CD4-positive, alpha-beta T cell treated with Interleukin-4 for 4 hours (primary cell): ENCODE measurements around the gene SLIT1.
A peak's percentile ranks its signal among the peaks of the same experiment; 100 is the strongest.
"Not testable (repeated sequence)": the region's sequence is repeated elsewhere in the genome, so short reads cannot be mapped to it uniquely, and the experiment has no call there.

ENCODE experiments used
- DNase-seq: peaks from one replicate; pipeline ENCODE4 v3.0.0-alpha.2; 2020

SLIT1 gene

DNA sequence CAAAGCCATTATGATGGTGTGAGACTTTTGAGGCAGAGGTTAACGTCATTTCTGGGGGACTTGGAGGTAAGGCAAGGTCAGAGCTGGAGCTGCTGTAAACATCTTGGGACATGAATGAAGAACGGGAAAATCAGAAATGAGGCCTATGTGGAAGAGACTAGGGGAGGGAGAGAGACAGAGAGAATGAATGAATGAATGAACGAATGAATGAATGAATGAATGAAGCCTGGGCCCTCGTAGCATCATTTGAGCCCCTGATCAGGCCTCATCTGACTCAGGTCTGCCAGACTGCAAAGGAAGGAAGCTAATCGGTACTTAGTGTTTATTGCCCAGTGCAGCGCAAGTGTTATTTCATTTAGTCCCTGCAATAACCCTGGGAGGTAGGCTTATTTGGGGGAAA lies 79.6 kb downstream of the SLIT1 start:
- no peak for DNase-seq

DNA sequence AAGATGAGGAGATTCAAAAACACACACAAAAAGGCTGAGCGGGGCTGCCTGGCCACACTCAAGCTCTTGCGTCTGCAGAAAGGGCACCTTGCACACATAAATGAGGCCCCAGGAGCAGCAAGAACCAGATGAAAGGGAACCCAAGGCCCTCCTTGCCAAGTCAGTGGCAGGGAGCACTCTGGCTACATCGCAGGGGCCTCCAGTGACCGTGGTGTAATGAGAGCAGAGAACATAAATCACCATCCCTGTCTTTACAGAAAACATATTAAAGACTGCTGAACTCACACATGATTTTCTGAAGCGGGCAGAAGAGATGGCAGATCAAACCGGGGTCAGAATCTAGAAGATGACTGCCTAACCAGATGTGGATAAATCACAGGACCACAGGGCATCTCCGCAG lies 80.5 kb downstream of the SLIT1 start:
- no peak for DNase-seq

DNA sequence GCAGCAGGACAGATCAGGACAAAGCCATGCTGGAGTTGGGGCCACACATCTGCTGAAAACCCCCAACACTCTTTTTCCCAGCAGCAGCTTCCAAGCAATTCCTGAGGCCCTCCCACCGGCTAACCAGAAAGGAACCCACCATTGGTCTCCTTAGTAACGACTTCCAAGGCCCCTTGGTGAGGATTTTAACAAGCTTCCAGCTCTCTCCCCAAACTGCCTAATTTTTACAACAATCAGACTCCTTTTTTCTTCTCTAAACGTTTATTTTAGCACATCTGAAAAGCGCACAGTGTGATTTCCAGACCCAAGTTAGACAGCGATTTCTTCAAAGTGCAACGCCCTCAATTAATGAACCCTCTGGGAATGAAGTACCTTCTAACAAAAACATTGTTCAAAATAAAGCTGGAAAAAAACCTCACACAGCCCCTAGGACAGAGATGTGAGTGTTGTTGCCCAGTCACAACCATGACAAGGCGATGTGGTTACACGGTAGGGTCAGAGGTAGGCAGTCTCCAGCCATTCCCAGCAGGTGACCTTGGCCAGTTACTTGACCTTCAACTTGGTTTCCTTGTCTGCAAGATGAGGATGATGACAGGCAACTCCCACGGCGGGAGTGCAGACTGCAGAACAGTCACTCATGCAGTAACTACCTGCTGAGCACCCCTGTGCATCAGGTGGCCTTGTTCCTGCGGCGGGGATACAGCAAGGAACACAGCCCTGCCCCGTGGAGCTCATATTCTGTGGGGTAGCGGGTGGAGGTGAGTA lies 82.3 kb downstream of the SLIT1 start:
- DNase-seq = no peak

DNA sequence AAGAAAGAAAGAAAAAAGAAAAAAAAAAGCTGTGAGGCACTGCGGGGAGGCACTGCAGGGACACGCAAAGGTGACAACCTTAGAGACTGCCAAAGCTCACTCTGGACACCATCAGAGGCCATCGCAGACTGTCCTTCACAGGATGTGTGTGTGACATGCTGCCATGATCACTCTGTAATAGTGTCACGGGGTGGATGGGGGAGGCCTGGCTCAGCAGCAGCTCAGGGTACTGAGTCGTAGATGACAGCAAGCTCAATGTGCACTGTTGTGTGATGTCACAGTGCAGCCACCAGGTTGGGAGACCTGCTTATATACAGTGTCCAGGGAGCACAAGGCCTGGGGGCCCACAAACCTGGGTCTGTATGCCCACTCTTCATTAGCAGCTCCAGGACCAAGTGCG lies 83.3 kb downstream of the SLIT1 start:
- DNase-seq = no peak

DNA sequence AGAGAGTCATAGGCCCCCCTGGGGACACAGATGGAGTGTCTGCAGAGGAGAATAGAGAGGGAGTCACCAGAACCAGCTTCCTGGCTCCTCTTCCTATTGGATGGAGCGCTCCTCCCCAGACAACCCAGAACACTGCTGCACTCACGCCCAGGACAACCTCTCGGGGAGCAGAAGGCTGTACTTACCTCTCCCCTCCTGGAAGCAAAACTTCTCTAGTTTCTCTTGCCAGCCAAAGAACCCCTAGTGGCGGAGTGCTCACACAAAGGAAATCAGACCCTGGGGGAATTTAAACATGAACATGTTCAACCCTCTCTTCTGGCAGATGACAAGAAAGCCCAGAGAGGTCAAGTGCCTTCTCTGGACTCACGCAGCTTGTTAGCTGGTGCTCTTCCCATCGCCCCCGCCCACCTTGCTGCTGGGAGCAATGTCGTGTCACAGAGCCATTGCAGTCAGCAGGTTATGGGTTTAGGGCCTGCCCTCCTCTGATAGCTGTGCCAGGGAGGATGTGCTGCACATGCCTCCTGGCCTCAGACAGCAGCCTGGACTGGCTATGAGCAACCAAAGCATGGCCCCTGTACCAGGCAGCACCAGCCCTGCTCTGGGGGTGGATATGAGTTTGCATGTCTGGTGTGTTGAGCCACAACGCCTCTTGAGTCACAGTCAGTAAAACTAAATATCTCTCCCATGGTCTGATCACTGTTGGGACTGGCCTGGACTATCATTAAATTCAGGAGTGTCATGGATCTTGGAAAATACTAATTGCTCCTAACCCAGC lies 84.4 kb downstream of the SLIT1 start:
- DNase-seq = no peak

DNA sequence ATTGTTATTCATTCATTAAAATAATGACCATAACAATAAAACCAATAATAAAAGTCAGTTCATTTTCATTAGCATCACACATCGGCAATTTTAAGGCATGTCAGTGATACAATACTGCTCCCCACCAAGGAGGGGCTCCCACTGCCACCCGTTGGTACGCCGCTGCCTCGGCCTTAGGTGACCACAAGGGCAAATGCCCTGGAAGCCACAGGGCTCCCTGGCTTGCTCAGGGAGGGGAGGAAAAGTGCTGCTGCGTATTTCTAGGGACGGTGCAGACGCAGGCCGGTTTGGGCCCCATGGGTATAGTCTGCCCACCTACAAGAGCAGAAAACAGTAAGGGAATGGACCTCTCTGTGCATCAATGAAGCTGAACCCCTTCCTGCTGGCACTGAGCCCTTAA lies 85.1 kb downstream of the SLIT1 start:
- no peak for DNase-seq

DNA sequence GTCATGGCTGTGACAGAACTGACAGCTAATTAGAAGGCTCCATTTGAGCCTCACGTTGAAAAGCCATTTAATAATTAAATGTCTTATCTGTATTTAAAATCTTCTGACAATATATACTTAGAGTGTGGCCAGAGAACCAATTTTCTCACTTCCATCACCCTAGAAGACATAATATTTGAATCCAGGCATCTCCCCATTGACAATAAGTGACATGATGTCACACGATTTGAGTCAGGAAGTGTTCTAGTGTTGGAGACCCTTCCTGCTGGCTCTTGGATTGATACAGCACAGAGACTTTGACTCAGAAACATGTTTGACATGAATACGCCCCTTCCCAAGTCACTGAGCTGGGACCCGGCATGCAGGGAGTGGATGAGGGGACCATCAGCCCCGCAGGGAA lies 85.9 kb downstream of the SLIT1 start:
- no peak for DNase-seq

DNA sequence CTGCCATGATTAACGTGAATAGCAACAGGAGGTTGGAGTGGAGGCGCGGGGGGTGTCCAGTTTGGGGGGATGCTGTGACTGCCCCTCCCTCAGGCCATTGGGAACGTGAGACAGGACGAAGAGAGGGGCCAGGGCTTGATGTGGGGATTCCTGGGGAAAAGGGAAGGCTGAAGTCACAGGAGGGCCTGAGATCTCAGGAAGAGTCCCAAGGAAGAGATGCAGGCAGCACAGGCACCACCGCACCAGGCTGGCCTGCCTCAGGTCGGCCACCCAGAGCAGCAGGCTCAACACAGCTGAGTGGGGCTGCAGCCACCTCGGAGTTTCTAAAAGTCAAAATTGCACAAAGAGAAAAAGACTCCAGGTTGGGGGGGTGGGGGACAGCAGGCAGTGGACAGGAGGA lies 86.7 kb downstream of the SLIT1 start:
- no peak for DNase-seq

DNA sequence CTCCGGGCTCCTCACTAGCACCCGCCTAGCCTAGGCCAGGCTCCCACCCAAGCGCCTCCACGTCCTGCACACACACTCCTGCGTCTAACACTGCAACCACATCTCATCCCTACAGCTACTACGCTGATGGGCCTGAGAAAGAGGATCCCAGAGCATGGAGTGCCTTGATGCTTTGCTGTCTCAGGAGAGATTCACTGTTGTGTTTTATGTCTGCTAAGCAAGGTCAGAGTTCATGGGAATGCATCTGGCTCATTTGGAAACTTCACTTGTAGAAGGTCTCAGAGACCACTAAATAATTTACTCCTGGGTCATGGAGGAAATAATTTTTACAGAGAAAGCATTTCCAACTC lies 88.7 kb downstream of the SLIT1 start:
- DNase-seq = no peak

DNA sequence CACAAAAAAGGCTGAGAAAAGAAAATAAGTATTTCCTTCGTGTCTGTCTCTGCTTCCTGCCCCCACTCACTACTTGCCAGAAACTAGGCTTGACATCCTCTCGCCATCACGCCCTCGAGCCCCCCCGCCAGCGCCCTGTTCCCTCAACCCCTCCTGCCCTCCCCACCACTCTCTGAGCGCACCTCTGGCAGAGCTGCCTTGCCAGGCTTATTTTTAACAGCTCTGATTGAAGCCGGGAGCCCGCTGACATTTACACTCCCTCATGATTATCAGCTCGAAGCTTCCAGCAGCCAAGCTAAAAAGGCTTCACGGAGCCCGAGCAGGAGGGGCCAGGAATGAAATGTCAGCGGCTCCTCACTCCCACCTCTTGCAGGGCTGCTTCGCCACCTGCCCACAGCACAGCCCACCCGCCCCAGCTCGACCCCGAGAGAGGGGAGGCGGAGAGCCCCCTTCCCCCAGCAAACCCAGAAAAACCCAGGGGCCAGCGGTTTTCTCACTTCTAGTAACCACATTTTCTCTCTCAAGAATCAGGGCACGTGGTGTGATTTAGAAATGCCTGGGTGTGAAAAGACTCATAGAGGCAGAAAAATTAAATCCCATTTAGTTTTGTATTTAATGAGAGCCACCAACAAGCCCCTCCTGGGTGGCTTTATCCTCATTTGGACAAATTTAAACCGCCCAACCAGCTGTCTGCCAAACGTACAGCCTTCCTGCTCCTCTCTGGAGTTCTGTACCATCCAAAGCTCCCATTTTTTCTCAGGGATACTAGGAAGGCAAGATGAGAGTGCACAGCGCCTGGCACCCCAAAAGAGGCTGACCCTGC lies 89.3 kb downstream of the SLIT1 start:
- peak; percentile 25 for DNase-seq

DNA sequence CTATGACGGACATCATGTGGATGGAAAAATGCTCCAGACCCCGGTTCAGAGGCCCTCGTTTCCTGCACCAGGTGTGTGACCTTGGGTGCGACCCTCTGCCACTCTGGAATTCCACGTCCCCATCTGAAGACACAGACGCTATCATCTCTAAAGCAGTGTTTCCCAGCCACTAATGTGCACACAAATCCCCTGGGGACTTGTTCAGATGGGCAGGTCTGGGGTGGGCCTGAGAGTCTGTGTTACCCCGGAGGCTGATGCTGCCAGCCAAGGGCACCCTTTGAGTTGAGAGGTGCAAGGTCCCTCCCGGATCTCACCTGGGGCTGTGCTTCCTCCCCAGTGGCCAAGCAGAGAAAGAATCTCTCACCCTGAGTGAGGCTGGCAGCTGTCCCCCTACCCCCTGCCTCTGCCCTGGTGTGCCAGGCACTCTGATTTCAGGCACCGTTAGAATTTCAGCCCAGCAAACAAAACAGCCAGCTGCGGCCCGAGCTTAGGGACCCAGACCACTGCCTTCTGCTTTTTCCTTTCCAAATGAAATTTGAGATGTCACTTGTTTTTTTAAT lies 90.0 kb downstream of the SLIT1 start:
- no peak for DNase-seq

DNA sequence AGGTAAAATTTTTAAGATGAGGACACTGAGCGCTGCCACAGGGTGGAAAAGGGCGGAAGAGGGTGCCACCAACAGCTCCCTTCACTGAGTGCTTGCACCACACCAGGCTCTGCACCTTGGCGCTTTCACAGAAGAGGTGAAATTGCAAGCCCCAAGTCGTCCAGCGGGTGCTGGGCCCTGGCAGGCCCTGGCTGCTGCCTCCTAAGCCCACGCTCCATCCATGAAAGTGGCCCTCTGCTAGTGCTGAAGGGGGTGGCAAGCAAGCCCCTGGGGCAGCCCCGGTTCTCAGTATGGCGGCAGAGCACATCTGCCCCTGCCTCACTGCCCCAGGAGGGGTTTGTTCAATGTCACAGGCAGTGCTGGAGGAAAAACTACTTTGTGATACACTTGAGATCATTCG lies 95.1 kb downstream of the SLIT1 start:
- no peak for DNase-seq

DNA sequence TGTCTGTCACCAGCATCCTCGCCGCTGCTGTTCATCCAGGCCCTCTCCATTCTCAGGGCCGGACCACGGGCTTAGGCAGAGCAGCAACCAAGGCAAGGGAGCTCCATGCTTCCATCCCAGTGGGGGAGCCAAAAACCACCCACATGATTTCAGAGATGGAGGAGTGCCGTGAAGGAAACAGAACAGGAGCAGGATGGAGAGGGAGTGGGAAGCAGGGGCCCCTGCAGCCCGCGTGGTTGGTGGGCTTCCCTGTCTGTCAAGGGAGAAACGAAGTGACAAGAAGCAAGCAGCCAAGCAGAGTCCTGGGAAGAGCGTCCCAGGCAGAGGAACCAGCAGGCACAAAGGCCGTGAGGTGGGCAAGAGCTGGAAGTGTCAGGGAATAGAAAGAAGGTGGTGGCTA lies 95.7 kb downstream of the SLIT1 start:
- no peak for DNase-seq

DNA sequence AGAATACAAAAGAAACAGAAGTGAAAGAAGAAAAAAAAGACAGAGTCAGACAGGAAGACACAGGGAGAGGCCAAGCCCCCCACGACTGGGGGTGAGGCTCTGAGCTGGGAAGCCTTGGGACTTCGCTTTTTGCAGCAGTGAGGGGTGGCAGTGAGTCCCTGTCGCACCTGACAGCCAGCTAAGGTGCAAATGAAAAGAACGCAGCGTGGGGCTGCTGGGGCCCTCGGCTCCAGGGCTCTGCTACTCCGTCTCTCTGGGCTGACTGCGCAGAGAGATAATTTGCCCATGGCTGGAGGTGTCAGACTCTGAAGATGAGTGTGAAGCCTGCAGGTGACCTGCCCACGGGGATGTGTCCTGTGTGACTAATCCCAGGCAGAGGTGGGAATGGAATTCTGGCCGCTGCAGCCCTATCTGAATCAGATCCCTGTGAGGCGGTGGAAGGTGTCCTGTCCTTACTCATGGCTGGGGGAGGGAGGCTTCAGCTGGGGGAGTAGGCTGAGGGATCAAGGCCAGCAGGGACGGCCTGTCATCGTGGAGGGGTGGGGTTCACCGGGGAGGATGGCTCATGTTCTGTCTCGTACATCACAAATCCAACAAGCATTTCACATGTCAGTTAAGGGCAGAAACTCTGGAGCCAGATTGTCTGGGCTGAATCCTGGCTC lies 96.4 kb downstream of the SLIT1 start:
- DNase-seq = no peak

DNA sequence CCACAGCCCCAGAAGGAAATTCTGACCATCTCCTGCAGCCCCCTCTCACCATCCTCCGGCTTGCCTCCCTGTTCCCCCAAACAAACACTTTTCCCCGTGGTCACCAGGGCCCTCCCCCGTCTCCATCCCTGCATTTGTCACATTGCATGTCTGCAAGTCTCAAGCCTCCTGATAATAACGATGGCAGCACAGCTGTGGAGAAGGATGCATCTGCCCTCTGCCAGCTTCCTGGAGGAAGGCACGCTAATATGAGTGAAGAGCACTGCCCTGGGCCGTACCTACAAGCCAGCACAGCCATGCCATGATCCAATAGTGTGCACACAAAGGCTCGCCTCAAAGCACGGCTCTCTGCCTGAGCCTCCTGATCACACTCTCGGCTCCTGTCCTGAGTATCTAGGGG lies 98.5 kb downstream of the SLIT1 start:
- DNase-seq = no peak

DNA sequence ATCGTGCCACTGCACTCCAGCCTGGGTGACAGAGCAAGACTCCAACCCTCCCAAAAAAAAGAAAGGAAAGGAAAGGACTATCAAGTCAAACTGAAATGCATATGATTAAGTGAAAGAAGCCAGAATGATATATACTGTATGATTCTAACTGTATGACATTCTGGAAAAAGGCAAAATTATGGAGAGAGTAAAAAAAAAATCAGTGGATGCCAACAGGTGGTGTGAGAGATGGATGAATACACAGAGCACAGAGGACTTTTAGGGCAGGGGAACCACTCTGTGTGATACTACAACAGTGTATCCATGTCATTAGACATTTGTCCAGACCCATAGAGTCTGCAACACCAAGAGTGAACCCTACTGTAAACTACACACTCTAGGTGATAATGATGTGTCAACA lies 99.2 kb downstream of the SLIT1 start:
- no peak for DNase-seq

DNA sequence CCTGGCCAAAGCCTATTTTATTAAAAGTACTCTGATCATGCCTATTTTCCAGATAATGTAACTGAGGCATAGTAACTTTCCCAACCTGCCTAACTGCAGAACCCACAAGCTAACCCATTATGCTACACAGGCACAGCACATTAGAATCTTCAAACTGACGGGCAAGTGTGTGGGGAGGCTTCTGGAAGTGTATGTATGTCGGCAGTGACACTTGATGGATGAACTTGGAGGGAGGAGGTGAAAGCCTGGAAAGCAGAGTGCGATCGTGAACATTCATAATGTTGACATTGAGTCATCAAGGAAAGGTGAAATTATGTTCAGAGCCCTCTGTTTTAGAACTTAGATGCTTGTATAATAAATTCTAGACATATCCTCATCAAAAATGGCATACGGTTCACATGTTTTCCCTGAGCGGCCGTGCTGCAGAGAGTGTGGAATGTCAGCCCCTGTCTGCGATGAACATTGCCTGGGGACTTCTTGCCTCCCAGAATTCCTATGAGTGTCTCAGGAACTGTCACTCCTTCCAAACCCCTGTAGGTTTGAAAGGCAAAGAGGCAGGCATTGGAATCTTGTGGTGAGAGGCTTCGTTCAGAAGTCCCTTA lies 102.4 kb downstream of the SLIT1 start:
- no peak for DNase-seq

DNA sequence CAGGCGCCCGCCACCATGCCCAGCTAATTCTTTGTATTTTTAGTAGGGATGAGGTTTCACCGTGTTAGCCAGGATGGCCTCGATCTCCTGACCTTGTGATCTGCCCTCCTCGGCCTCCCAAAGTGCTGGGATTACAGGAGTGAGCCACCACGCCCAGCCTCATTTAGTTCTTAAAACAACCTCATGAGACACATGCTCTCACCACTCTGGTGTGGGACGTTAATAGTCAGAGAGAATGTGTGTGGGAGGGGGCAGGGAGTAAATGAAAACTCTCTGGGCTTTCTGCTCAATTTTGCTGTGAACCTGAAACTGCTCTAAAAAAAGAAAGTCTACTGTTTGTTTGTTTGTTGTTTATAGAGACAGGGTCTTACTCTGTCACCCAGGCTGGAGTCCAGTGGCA lies 103.2 kb downstream of the SLIT1 start:
- not testable (repeated sequence) for DNase-seq

DNA sequence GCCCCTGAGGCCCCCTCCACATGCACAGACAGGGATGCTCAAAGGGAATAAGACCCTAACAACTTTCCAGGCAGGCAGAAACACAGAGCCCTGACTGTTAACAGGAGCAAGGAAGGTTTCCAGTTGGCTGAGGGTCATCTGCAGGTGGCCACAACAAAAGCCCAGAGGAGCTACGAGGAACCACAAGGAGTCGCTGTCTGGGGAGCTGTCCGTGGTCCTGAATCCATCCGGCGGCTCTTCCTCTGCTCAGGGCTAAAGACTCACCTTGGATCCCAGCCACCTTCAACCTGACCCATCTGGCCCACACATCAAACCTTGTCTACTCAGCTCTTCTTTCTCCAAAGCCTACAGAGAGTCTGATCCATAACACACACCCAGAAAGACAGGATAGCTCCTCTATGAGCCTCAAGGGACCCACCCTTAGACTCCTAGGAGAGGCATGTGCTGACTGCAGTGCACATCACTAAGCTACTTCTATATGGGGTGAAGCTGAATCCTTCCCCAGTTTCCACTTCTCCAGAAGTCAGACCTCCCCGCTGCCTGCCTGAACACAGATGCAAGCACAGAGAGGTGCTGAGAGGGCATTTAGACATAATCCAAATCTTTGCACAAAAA lies 104.0 kb downstream of the SLIT1 start:
- DNase-seq = peak; percentile 19

DNA sequence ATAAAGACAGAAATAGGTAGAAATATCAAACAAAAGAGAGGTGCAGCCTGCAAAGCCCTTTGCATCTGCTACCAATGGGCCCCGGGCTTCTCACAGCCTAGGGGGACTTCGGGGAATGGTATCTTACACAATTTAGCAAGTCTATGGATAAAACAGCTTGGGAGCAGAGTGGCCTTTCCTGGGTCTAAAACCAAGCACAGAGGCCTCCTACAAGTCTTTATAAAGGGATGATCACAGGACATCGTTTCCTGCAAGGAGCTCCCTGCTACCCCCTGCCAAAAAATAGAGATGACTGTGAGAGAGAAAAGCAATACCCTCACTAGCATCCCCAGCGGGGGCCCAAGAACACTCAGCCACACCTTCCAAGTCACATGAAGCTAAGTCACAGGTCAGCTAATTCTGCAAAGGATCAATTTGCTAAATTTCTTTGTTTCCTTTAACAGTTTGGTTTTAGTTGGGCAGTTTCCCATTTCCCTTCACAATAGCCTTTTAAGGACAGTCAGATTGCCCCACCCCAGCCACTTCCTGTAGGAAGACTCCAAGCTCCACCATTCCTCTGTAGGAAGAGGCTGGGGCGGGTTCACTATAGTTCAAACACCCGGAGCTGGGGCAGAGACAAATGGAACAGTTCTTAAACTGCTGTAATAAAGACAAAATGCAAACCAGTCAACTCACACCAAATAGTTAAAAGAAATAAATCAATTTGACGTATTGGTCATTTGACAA lies 105.5 kb downstream of the SLIT1 start:
- no peak for DNase-seq

DNA sequence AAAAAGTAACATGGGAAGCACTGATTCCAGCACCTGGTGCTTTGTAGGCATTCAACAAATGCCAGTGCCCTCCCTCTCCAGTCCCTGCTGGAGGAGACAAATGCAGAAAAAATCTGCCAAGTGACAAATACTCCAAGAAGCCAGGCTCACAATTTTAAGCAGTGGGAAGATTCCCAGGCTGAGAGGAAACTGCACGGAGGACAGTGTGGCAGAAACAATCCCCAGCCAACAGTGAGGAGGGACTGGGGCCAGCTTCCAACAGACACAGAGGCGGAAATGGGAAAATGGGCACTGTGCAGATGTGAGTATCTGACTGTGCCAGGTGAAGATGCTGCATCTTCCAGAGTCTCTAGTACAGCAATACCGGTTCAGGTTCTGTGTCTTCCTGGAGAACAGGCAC lies 106.3 kb downstream of the SLIT1 start:
- no peak for DNase-seq
